Measurements from ENCODE around the gene ACTR5. TPM values are rescaled to one million over a fixed set of nuclear protein-coding genes. Genes with fewer than 3 reads are reported as not detected.
A peak's percentile ranks its signal among the peaks of the same experiment; 100 is the strongest.

The ACTR5 gene
- total and polyA plus RNA-seq, 2 of the 13 experiments (the other 11 are each of a cell fraction or from before 2014, with no cell fraction given): 19.5 to 20.5 TPM

GRCh38 chr20:38725148-38725901 is 22.9 kb upstream of the ACTR5 start (continued):
- TF ChIP-seq CTCF (CRISPR knock-in tag; IDR thresholded peaks at IDR 0.05): 0 out of 2 replicates have a peak, but pooled peaks have one; percentile 40
- TF ChIP-seq ZGPAT (CRISPR knock-in tag; IDR thresholded peaks at IDR 0.05): no peak
- no peak for TF ChIP-seq MAFG (CRISPR knock-in tag; IDR thresholded peaks at IDR 0.05)
- TF ChIP-seq MED13 (CRISPR knock-in tag; IDR thresholded peaks at IDR 0.05): no peak
- 0 out of 2 replicates have a peak, but pooled peaks have one; percentile 7 for TF ChIP-seq EED (CRISPR knock-in tag; IDR thresholded peaks at IDR 0.05)
- TF ChIP-seq BHLHE40 (IDR thresholded peaks at IDR 0.05; ENCODE audit: low read length): 0 out of 2 replicates have a peak, but pooled peaks have one; percentile 3
- TF ChIP-seq BCLAF1 (IDR thresholded peaks at IDR 0.05): no peak
- no peak for TF ChIP-seq ERF (CRISPR knock-in tag; IDR thresholded peaks at IDR 0.05)
- TF ChIP-seq ZFP37 (CRISPR knock-in tag; IDR thresholded peaks at IDR 0.05; ENCODE audit: borderline replicate concordance): no peak
- no peak for TF ChIP-seq GTF3A (CRISPR knock-in tag; conservative IDR thresholded peaks at IDR 0.05)
- TF ChIP-seq BATF2 (CRISPR knock-in tag; IDR thresholded peaks at IDR 0.05): no peak
- TF ChIP-seq WIZ (CRISPR knock-in tag; IDR thresholded peaks at IDR 0.05): no peak
- no peak for TF ChIP-seq PRMT3 (CRISPR knock-in tag; IDR thresholded peaks at IDR 0.05; ENCODE audit: borderline replicate concordance, low read depth)
- TF ChIP-seq GPN1 (CRISPR knock-in tag; IDR thresholded peaks at IDR 0.05; ENCODE audit: borderline replicate concordance): no peak
